Progenitor cell of endocrine pancreas (in vitro differentiated cells): ENCODE results near the gene HNRNPUL2. TPM values are rescaled to one million over a fixed set of nuclear protein-coding genes. Genes with fewer than 3 reads are reported as not detected.
"Not testable (repeated sequence)": the region's sequence is repeated elsewhere in the genome, so short reads cannot be mapped to it uniquely, and the experiment has no call there.

Source experiments
- DNase-seq: peaks from one replicate; pipeline ENCODE4 v3.0.0; 2021; ENCODE audit warnings: low spot score; ENCODE audit not compliant: unreplicated experiment
- H3K27ac Mint-ChIP-seq: 2 replicates; pipeline ENCODE4 v1.8.0; 2021; ENCODE audit warnings: mild to moderate bottlenecking, moderate library complexity, mixed read lengths
- H3K27me3 Mint-ChIP-seq: 2 replicates; pipeline ENCODE4 v1.8.0; 2021; ENCODE audit warnings: mixed read lengths
- H3K36me3 Mint-ChIP-seq: 2 replicates; pipeline ENCODE4 v1.8.0; 2022; ENCODE audit warnings: mixed read lengths; ENCODE audit not compliant: insufficient read depth
- H3K4me1 Mint-ChIP-seq: 2 replicates; pipeline ENCODE4 v1.8.0; 2021; ENCODE audit warnings: low read depth, mixed read lengths
- H3K4me3 Mint-ChIP-seq: 2 replicates; pipeline ENCODE4 v1.8.0; 2021; ENCODE audit warnings: low read depth, mild to moderate bottlenecking, moderate library complexity, mixed read lengths
- H3K9me3 Mint-ChIP-seq: 2 replicates; pipeline ENCODE4 v1.8.0; 2021; ENCODE audit warnings: low read depth, mixed read lengths
- long read RNA-seq: library from polyadenylated mRNA; unstranded; transcript quantifications from one replicate; pipeline ENCODE4 v2.0.0, GENCODE V29; 2020
- total RNA-seq: library from RNA; stranded (reverse); gene quantifications from 2 replicates; pipeline ENCODE4 v1.2.1, GENCODE V29; 2021
- TF ChIP-seq, protein P1 (sequence below): fragments of 200-600 bp; sonication (generic); IDR thresholded peaks from one replicate; pipeline ENCODE4 v1.5.0; 2021; ENCODE audit warnings: antibody characterized with exemption, mild to moderate bottlenecking; ENCODE audit not compliant: unreplicated experiment

The HNRNPUL2 gene
- total RNA-seq = 61.0 and 63.9 TPM in 2 replicates
- long read RNA-seq, partial matches to known transcripts = 0 of 6 reads
- long read RNA-seq, other reads (novel, unspliced or antisense) = 6 of 6 reads

DNA sequence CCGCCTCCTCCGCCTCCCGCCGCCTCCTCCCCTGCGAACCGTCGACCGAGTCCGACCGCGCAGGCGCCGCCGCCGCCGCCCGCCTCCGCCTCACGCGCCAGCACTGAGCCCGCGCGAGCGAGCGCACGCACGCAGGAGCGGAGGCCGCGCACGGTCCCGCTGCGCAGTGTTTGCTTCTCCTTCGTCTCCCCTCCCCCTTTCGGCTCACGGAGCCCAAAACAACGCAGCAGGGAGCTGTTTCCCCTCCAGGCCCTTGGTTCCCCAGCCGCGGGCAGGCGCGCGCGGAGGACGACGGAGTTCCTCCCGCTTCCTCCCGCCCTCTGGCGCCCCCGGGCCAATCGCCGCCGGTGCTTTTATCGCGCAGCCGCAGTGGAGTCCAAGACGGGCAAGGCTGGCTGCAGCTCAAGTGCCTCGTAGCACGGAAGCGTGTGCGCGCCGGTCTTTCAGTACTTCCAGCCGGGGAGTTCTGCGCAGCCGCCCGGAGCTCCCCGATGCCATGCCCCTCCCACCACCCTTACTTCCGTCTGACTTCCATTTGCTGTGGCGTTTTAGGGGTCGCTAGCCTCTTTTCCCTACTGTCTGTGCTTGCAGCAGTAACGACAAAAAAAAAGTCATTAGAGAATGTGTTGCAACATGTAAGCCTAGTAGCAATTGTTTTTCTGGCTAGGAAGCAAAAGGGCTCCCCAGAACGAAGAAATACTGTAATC, at the start of gene HNRNPUL2:
Gene HNRNPUL2 (minus strand): TSS at position 293 of the 707 bp plus-strand sequence. CDS start 301 bp downstream, outside the sequence.
- H3K36me3 Mint-ChIP-seq = peaks cover 16% of the 10 kb centered on the region
- TF ChIP-seq, protein P1, sequence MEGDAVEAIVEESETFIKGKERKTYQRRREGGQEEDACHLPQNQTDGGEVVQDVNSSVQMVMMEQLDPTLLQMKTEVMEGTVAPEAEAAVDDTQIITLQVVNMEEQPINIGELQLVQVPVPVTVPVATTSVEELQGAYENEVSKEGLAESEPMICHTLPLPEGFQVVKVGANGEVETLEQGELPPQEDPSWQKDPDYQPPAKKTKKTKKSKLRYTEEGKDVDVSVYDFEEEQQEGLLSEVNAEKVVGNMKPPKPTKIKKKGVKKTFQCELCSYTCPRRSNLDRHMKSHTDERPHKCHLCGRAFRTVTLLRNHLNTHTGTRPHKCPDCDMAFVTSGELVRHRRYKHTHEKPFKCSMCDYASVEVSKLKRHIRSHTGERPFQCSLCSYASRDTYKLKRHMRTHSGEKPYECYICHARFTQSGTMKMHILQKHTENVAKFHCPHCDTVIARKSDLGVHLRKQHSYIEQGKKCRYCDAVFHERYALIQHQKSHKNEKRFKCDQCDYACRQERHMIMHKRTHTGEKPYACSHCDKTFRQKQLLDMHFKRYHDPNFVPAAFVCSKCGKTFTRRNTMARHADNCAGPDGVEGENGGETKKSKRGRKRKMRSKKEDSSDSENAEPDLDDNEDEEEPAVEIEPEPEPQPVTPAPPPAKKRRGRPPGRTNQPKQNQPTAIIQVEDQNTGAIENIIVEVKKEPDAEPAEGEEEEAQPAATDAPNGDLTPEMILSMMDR = no peak
- H3K27ac Mint-ChIP-seq = peak within 1 kb of the TSS; percentile 99
- DNase-seq = peak; percentile 97
- no peaks in the 10 kb centered on the region for H3K27me3 Mint-ChIP-seq
- H3K4me1 Mint-ChIP-seq = peaks cover 28% of the 10 kb centered on the region
- H3K4me3 Mint-ChIP-seq = peak within 1 kb of the TSS; percentile 85
- H3K9me3 Mint-ChIP-seq = no peaks in the 10 kb centered on the region

- Mint-ChIP-seq H3K4me3 (no peak overlapping the region), H3K9me3 (no peaks in the 10 kb centered on the region), H3K4me1 (peaks cover 3% of the 10 kb centered on the region), H3K27ac (no peak overlapping the region), H3K27me3 (no peaks in the 10 kb centered on the region), H3K36me3 (peaks cover 12% of the 10 kb centered on the region)
- no peak for DNase-seq
- TF ChIP-seq, protein P1 = no peak
Measured at GRCh38 chr11:62775646-62776045, 48.4 kb upstream of the HNRNPUL2 start.

- DNase-seq = no peak
- H3K9me3 Mint-ChIP-seq = no peaks in the 10 kb centered on the region
- no peak overlapping the region for H3K27ac Mint-ChIP-seq
- no peak overlapping the region for H3K4me3 Mint-ChIP-seq
- TF ChIP-seq, protein P1 = no peak
- H3K36me3 Mint-ChIP-seq = peaks cover 13% of the 10 kb centered on the region
- peaks cover 8% of the 10 kb centered on the region for H3K4me1 Mint-ChIP-seq
- H3K27me3 Mint-ChIP-seq = no peaks in the 10 kb centered on the region
Measured at GRCh38 chr11:62774407-62774806, 47.1 kb upstream of the HNRNPUL2 start.

DNA sequence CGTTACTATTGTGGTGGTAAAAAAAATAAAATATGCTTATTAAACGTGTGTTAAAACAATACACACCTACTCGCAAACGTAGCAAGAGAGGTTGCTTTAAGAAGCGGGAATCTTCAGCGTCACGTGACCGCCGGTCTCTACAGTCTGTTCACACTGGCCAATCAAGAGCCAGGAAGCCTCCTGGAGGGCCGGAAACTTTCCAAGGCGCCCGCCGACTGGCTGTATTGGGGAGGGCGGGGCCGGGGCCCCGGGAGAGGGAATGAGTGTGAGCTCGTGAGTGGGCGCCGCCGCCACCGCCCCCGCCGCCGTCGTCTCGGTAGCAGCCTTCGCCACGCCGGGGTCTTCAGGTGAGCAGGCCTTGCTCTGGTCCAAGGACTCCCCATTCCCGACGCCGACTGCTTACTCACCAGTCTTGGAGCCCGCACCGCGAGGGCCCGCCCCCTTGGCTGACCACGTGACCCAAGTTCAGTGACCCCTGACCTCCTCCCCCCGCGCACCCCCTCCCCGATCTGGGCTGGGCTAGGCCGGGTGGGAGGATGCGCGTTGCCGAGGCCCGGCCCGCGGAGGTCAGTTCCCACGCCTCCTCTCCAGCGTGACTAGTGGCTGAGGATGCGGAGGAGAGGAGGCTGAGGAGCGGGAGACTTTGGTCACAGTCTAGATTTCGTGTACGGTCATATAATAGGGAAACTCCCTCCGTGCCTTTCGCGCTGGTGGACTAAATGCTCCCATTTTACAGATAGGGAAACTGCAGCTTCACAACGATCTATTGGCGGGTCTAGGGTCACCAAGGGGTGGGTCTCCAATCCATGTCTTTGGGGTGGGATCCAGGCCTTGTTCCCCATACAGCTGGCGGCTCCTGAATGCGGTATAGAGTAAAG, 44.1 kb upstream of the HNRNPUL2 start, which contains the start of gene TAF6L:
Gene TAF6L (plus strand): TSS at position 253 of the 878 bp plus-strand sequence. CDS start 4,388 bp downstream, outside the sequence.
- H3K27me3 Mint-ChIP-seq = no peaks in the 10 kb centered on the region
- DNase-seq = peak; percentile 88
- no peaks in the 10 kb centered on the region for H3K9me3 Mint-ChIP-seq
- H3K4me1 Mint-ChIP-seq = peaks cover 8% of the 10 kb centered on the region
- H3K27ac Mint-ChIP-seq = peak within 1 kb of the TSS; percentile 97
- TF ChIP-seq, protein P1 = no peak
- H3K36me3 Mint-ChIP-seq = peaks cover 8% of the 10 kb centered on the region
- peak within 1 kb of the TSS; percentile 86 for H3K4me3 Mint-ChIP-seq

GRCh38 chr11:62770778-62771143, 43.5 kb upstream of the HNRNPUL2 start:
- peaks cover 10% of the 10 kb centered on the region for H3K36me3 Mint-ChIP-seq
- H3K27ac Mint-ChIP-seq = peak overlapping the region; percentile 97
- peak overlapping the region; percentile 86 for H3K4me3 Mint-ChIP-seq
- TF ChIP-seq, protein P1 = no peak
- no peak for DNase-seq
- no peaks in the 10 kb centered on the region for H3K9me3 Mint-ChIP-seq
- peaks cover 8% of the 10 kb centered on the region for H3K4me1 Mint-ChIP-seq
- H3K27me3 Mint-ChIP-seq = no peaks in the 10 kb centered on the region

- not testable (repeated sequence) for H3K36me3 Mint-ChIP-seq, H3K27me3 Mint-ChIP-seq, DNase-seq, H3K9me3 Mint-ChIP-seq
- peak overlapping the region; percentile 41 for H3K27ac Mint-ChIP-seq
- H3K4me1 Mint-ChIP-seq = peaks cover 12% of the 10 kb centered on the region
- peak overlapping the region; percentile 96 for H3K4me3 Mint-ChIP-seq
Measured at GRCh38 chr11:62760867-62761227, 33.6 kb upstream of the HNRNPUL2 start.
